K562 (cell line): ENCODE data around the gene NOM1. TPM values are rescaled to one million over a fixed set of nuclear protein-coding genes. Genes with fewer than 3 reads are reported as not detected.

ENCODE experiments used
- HNRNPK ChIP-seq: fragments of 200-400 bp; formaldehyde crosslinking; IDR thresholded peaks from one replicate; pipeline ENCODE4 v1.6.1; 2018; ENCODE audit warnings: mild to moderate bottlenecking, low read depth, low read length; ENCODE audit not compliant: poor library complexity, severe bottlenecking
- IFI16 ChIP-seq: fragments of 250-450 bp; sonication (Bioruptor Pico); IDR thresholded peaks from 2 replicates; pipeline ENCODE4 v2.1.2; 2022; ENCODE audit warnings: mild to moderate bottlenecking, inconsistent platforms
- JUNB ChIP-seq: fragments of 450-650 bp; formaldehyde crosslinking; conservative IDR thresholded peaks from 2 replicates; pipeline ENCODE4 v1.4.0; 2020; ENCODE audit warnings: mild to moderate bottlenecking
- PCBP1 ChIP-seq: fragments of 200-400 bp; formaldehyde crosslinking; IDR thresholded peaks from 2 replicates; pipeline ENCODE4 v1.6.1; 2018; ENCODE audit warnings: mild to moderate bottlenecking, low read depth, low read length; ENCODE audit not compliant: poor library complexity, severe bottlenecking
- RB1 ChIP-seq: fragments of 450-650 bp; IDR thresholded peaks from 2 replicates; pipeline ENCODE4 v1.6.1; 2017; ENCODE audit warnings: low read depth, mild to moderate bottlenecking
- SAFB ChIP-seq: fragments of 200-400 bp; formaldehyde crosslinking; IDR thresholded peaks from 2 replicates; pipeline ENCODE4 v1.6.1; 2017; ENCODE audit warnings: low read depth, low read length, borderline replicate concordance
- ZBTB2 ChIP-seq: fragments of 450-650 bp; IDR thresholded peaks from 2 replicates; pipeline ENCODE4 v1.6.1; 2016; ENCODE audit warnings: antibody characterized with exemption
- ZNF584 ChIP-seq: fragments of 200-800 bp; sonication (Bioruptor generic); IDR thresholded peaks from 2 replicates; pipeline ENCODE4 v1.6.1; 2016; ENCODE audit warnings: low read depth, mild to moderate bottlenecking, missing genetic modification characterization, missing compliant biosample characterization
- polyA plus RNA-seq, 8 experiments: library from polyadenylated mRNA; depleted of rRNA in 4 of 8; stranded (reverse) in 5 of 8; unstranded in 3 of 8; fragments of >200 nt; fragmentation: Nextera tagmentation in 2 of 8; fragmentation: Illumina TruSeq in 1 of 8; extraction: Ambion mirVana in 2 of 8; extraction: Trizol in 1 of 8; gene quantifications; 2 replicates each; pipeline versions ENCODE4 v1.2.1 to v1.2.3, GENCODE V29; 2011 to 2014; ENCODE audit warnings: inconsistent platforms in 1 of 8, missing spikeins in 1 of 8
- total RNA-seq, 7 experiments: library from RNA; depleted of rRNA in 6 of 7; stranded (reverse); fragments of >200 nt in 6 of 7; fragmentation: Illumina TruSeq in 2 of 7; extraction: Trizol in 2 of 7; gene quantifications; 2 replicates each; pipeline versions ENCODE4 v1.2.1 to v1.2.3, GENCODE V29; 2011 to 2021; ENCODE audit warnings: low replicate concordance in 1 of 7
- TF ChIP-seq, protein P1 (sequence below): fragments of 450-650 bp; formaldehyde crosslinking; IDR thresholded peaks from 2 replicates; pipeline ENCODE4 v1.4.0; 2022; ENCODE audit warnings: mild to moderate bottlenecking, moderate library complexity

Gene NOM1
- total and polyA plus RNA-seq, 9 of the 15 experiments (the other 6 are each of a cell fraction or from before 2014, with no cell fraction given) = 6.8 to 47.3 (median 37.4) TPM

GRCh38 chr7:156941393-156942182 is 7.9 kb upstream of the NOM1 start (continued):
- no peak for TF ChIP-seq ZBTB2
- TF ChIP-seq, protein P1, sequence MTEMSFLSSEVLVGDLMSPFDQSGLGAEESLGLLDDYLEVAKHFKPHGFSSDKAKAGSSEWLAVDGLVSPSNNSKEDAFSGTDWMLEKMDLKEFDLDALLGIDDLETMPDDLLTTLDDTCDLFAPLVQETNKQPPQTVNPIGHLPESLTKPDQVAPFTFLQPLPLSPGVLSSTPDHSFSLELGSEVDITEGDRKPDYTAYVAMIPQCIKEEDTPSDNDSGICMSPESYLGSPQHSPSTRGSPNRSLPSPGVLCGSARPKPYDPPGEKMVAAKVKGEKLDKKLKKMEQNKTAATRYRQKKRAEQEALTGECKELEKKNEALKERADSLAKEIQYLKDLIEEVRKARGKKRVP = no peak
- no peak for TF ChIP-seq RB1
- 0 out of 2 replicates have a peak, but pooled peaks have one; percentile 18 for TF ChIP-seq SAFB
- no peak for TF ChIP-seq IFI16 (CRISPR knock-in tag)
- no peak for TF ChIP-seq ZNF584
- peak; percentile 46 for TF ChIP-seq PCBP1
- TF ChIP-seq JUNB (CRISPR knock-in tag) = no peak
- no peak for TF ChIP-seq HNRNPK
